MM.1S (cell line): ENCODE measurements around the gene SEPTIN14.
"Not testable (repeated sequence)": the region's sequence is repeated elsewhere in the genome, so short reads cannot be mapped to it uniquely, and the experiment has no call there.

ENCODE experiments used
- EZH2 ChIP-seq: fragments of 300-600 bp; sonication (generic); optimal IDR thresholded peaks from 2 replicates; pipeline ENCODE3; 2017; ENCODE audit warnings: low read depth, mild to moderate bottlenecking, antibody characterized with exemption, low read length, mixed read lengths
- EZH2phosphoT487 ChIP-seq: fragments of 300-600 bp; sonication (generic); IDR thresholded peaks from 2 replicates; pipeline ENCODE4 v1.6.1; 2018; ENCODE audit warnings: antibody characterized with exemption, low read length
- TF ChIP-seq, protein P1 (sequence below): fragments of 300-600 bp; sonication (generic); IDR thresholded peaks from 2 replicates; pipeline ENCODE4 v1.5.1; 2016; ENCODE audit warnings: antibody characterized with exemption, low read length, mixed read lengths

DNA sequence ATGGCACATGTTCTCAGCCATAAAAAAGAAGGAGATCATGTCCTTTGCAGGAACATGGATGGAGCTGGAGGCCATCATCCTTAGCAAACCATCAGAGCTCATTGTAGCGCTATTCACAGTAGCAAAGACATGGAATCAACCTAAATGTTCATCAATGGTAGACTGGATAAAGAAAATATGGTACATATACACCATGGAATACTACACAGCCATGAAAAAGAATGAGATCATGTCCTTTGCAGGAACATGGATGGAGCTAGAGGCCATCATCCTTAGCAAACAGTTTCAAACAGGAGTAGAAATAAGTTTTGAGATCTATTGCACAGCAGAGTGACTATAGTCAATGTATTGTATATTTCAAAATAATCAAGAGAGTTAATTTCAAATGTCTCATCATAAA lies 17.4 kb downstream of the SEPTIN14 start:
- TF ChIP-seq, protein P1, sequence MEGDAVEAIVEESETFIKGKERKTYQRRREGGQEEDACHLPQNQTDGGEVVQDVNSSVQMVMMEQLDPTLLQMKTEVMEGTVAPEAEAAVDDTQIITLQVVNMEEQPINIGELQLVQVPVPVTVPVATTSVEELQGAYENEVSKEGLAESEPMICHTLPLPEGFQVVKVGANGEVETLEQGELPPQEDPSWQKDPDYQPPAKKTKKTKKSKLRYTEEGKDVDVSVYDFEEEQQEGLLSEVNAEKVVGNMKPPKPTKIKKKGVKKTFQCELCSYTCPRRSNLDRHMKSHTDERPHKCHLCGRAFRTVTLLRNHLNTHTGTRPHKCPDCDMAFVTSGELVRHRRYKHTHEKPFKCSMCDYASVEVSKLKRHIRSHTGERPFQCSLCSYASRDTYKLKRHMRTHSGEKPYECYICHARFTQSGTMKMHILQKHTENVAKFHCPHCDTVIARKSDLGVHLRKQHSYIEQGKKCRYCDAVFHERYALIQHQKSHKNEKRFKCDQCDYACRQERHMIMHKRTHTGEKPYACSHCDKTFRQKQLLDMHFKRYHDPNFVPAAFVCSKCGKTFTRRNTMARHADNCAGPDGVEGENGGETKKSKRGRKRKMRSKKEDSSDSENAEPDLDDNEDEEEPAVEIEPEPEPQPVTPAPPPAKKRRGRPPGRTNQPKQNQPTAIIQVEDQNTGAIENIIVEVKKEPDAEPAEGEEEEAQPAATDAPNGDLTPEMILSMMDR, result not testable (repeated sequence)
- not testable (repeated sequence) for TF ChIP-seq EZH2phosphoT487, EZH2
